Kidney tubule cell (primary cell): Measurements from ENCODE around the gene PAX1.
A peak's percentile ranks its signal among the peaks of the same experiment; 100 is the strongest.

ENCODE experiments used
- DNase-seq: peaks from one replicate; pipeline ENCODE4 v3.0.0-alpha.2; 2018; ENCODE audit warnings: low spot score

The PAX1 gene

GRCh38 chr20:21703717-21704407 lies 1.6 kb upstream of the PAX1 start:
- DNase-seq: no peak

GRCh38 chr20:21704408-21705385 lies 767 bp upstream of the PAX1 start:
- no peak for DNase-seq

- peak; percentile 1 for DNase-seq
These were observed 1.1 kb downstream of the PAX1 start for GRCh38 chr20:21706261-21707195.

GRCh38 chr20:21707267-21707666 lies 1.8 kb downstream of the PAX1 start:
- no peak for DNase-seq

- no peak for DNase-seq
These were observed 2.7 kb downstream of the PAX1 start for GRCh38 chr20:21707999-21708737.

GRCh38 chr20:21708738-21709534 lies 3.5 kb downstream of the PAX1 start:
- no peak for DNase-seq

GRCh38 chr20:21709535-21709904 lies 4.1 kb downstream of the PAX1 start:
- DNase-seq: no peak

GRCh38 chr20:21710341-21710740 lies 4.9 kb downstream of the PAX1 start:
- DNase-seq: no peak

GRCh38 chr20:21710863-21711431 lies 5.5 kb downstream of the PAX1 start:
- DNase-seq: no peak

- no peak for DNase-seq
These were observed 7.1 kb downstream of the PAX1 start for GRCh38 chr20:21712443-21713059.

- DNase-seq: no peak
These were observed 8.0 kb downstream of the PAX1 start for GRCh38 chr20:21713470-21713869.

GRCh38 chr20:21713901-21714296 lies 8.4 kb downstream of the PAX1 start:
- no peak for DNase-seq

GRCh38 chr20:21714297-21715192 lies 9.1 kb downstream of the PAX1 start:
- no peak for DNase-seq

GRCh38 chr20:21715193-21715881 lies 9.9 kb downstream of the PAX1 start:
- no peak for DNase-seq

GRCh38 chr20:21719592-21720214 lies 14.2 kb downstream of the PAX1 start:
- DNase-seq: peak; percentile 56

GRCh38 chr20:21725892-21726291 lies 20.4 kb downstream of the PAX1 start:
- DNase-seq: no peak

- no peak for DNase-seq
These were observed 23.9 kb downstream of the PAX1 start for GRCh38 chr20:21729316-21729715.

GRCh38 chr20:21739161-21739560 lies 33.7 kb downstream of the PAX1 start:
- DNase-seq: no peak
